Omental fat pad (tissue), 4 donors: ENCODE data around the gene CDK8. TPM values are rescaled to one million over a fixed set of nuclear protein-coding genes. Genes with fewer than 3 reads are reported as not detected.

Source experiments
- ATAC-seq: fragments of 150-250 bp; one replicate; pipeline ENCODE4 v1.9.1; 2016; ENCODE audit warnings: mild to moderate bottlenecking, moderate library complexity; ENCODE audit not compliant: low FRiP score
- DNase-seq: peaks from one replicate; pipeline ENCODE4 v3.0.0-alpha.2; 2019; ENCODE audit warnings: low spot score
- CTCF ChIP-seq, 3 donors: fragments of 450-650 bp; IDR thresholded peaks; one replicate each; pipeline ENCODE4 v1.5.1; 2016 to 2017; ENCODE audit warnings: antibody characterized with exemption in 3 of 3, mild to moderate bottlenecking in 3 of 3, moderate library complexity in 2 of 3
- total RNA-seq, 4 donors: library from RNA; depleted of rRNA; stranded (reverse); fragments of >200 nt; gene quantifications; one replicate each; pipeline ENCODE4 v1.1.0, GENCODE V29; 2016

CDK8 gene
- total RNA-seq, 4 donors from 2014 or later: 11.7 to 16.6 (median 13.0) TPM

- TF ChIP-seq CTCF (IDR thresholded peaks at IDR 0.05): no peak
- DNase-seq: no peak
- ATAC-seq: no peak
Measured at GRCh38 chr13:26412263-26412662, 158.3 kb downstream of the CDK8 start.

DNA sequence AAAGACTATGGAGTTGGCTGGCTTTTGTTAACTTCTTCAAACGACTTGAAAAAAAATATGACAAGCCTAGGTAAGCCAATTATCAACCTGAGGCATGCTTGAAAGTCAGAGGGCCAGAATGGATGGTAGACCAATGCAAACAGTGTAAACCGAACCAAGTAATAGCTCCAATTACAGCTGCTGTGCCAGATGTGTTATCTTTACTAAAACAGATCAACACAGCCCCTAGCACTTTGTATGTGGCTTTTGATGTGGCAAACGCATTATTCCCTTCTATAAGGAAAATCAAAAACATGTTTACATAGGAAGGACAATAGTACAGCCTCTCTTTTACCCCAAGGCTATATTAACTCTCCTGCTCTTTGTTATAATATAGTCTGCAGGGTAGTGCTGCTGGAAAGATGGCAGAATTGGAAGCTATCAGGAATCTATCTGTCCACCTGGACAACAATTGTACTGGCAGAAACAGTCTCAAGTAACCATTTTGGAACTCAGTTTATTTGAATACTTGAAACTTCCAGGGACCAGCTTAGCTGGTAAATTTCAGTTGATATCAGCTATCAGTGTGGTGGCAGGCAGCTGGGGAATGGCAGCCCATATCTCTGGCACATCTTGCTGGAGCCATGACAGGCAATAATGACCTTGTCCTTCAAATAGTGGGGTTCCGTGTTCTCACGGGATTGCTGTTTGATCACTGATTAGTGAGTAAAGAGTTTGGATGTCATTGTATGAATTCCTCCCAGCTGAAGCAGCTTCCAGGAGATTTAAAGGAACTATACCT, 159.2 kb downstream of the CDK8 start:
- TF ChIP-seq CTCF (IDR thresholded peaks at IDR 0.05): no peak
- no peak for ATAC-seq
- DNase-seq: no peak

- no peak for ATAC-seq
- TF ChIP-seq CTCF (IDR thresholded peaks at IDR 0.05): no peak
- DNase-seq: no peak
Measured at GRCh38 chr13:26420282-26420960, 166.5 kb downstream of the CDK8 start.

GRCh38 chr13:26422036-26422435, 168.1 kb downstream of the CDK8 start:
- ATAC-seq (no peak), DNase-seq (no peak)
- TF ChIP-seq CTCF (IDR thresholded peaks at IDR 0.05): no peak

- no peak for TF ChIP-seq CTCF (IDR thresholded peaks at IDR 0.05)
- no peak for DNase-seq
Measured at GRCh38 chr13:26423629-26424028, 169.7 kb downstream of the CDK8 start.

GRCh38 chr13:26424181-26424580, 170.3 kb downstream of the CDK8 start:
- ATAC-seq: peak; percentile 39
- no peak for DNase-seq
- no peak for TF ChIP-seq CTCF (IDR thresholded peaks at IDR 0.05)

More at GRCh38 chr13:26423629-26424028, 169.7 kb downstream of the CDK8 start:
- ATAC-seq: peak; percentile 56
